KBM-7 (cell line): ENCODE results near the gene GRAMD4.
A peak's percentile ranks its signal among the peaks of the same experiment; 100 is the strongest.

Experiments used
- DNase-seq: peaks from one replicate; pipeline ENCODE4 v3.0.0-alpha.2; 2015
- in situ Hi-C: fragments of 300-500 bp; cut with MboI; formaldehyde crosslinking; loops from 2 replicates; pipeline ENCODE4 v1.14.3; 2020; ENCODE audit warnings: low sequenced_read_pairs, low pct_unique_long_range_greater_than_20kb, mixed read lengths

Gene GRAMD4

GRCh38 chr22:46661221-46661851 lies 41.1 kb downstream of the GRAMD4 start:
- no peak for DNase-seq
- in situ Hi-C loops = no loop called here

GRCh38 chr22:46662226-46662625 lies 42.0 kb downstream of the GRAMD4 start:
- DNase-seq = no peak
- in situ Hi-C loops = no loop called here

- DNase-seq = no peak
- in situ Hi-C loops = no loop called here
Measured at GRCh38 chr22:46663001-46663400, 42.8 kb downstream of the GRAMD4 start.

- in situ Hi-C loops = no loop called here
- DNase-seq = no peak
Measured at GRCh38 chr22:46663436-46664100, 43.4 kb downstream of the GRAMD4 start.

- DNase-seq = no peak
- in situ Hi-C loops = no loop called here
Measured at GRCh38 chr22:46664301-46664855, 44.2 kb downstream of the GRAMD4 start.

GRCh38 chr22:46665151-46665695 lies 45.0 kb downstream of the GRAMD4 start:
- no peak for DNase-seq
- in situ Hi-C loops = no loop called here

- no peak for DNase-seq
- in situ Hi-C loops = no loop called here
Measured at GRCh38 chr22:46665751-46666280, 45.6 kb downstream of the GRAMD4 start.

- in situ Hi-C loops = no loop called here
- no peak for DNase-seq
Measured at GRCh38 chr22:46666577-46667244, 46.5 kb downstream of the GRAMD4 start.

GRCh38 chr22:46667245-46667623 lies 47.0 kb downstream of the GRAMD4 start:
- in situ Hi-C loops = no loop called here
- no peak for DNase-seq

- in situ Hi-C loops = no loop called here
Measured at GRCh38 chr22:46668116-46668515, 47.9 kb downstream of the GRAMD4 start.

GRCh38 chr22:46669201-46669600 lies 49.0 kb downstream of the GRAMD4 start:
- no peak for DNase-seq
- in situ Hi-C loops = no loop called here

More at GRCh38 chr22:46668116-46668515, 47.9 kb downstream of the GRAMD4 start:
- no peak for DNase-seq

GRCh38 chr22:46671824-46672432 lies 51.7 kb downstream of the GRAMD4 start:
- in situ Hi-C loops = no loop called here
- DNase-seq = no peak

- no peak for DNase-seq
- in situ Hi-C loops = no loop called here
Measured at GRCh38 chr22:46672731-46673130, 52.5 kb downstream of the GRAMD4 start.

GRCh38 chr22:46673205-46673604 lies 53.0 kb downstream of the GRAMD4 start:
- DNase-seq = no peak
- in situ Hi-C loops = no loop called here

GRCh38 chr22:46673662-46674236 lies 53.6 kb downstream of the GRAMD4 start:
- no peak for DNase-seq
- in situ Hi-C loops = no loop called here

- in situ Hi-C loops = no loop called here
- DNase-seq = peak; percentile 51
Measured at GRCh38 chr22:46674367-46674781, 54.2 kb downstream of the GRAMD4 start.

- no peak for DNase-seq
- in situ Hi-C loops = no loop called here
Measured at GRCh38 chr22:46674906-46675305, 54.7 kb downstream of the GRAMD4 start.

- DNase-seq = no peak
- in situ Hi-C loops = no loop called here
Measured at GRCh38 chr22:46675479-46675878, 55.3 kb downstream of the GRAMD4 start.

- in situ Hi-C loops = no loop called here
- DNase-seq = no peak
Measured at GRCh38 chr22:46675938-46676337, 55.8 kb downstream of the GRAMD4 start.
